ENCODE measurements around the gene BIRC3.

- TF ChIP-seq EZH2 (IDR thresholded peaks at IDR 0.05) (no peak), POLR2AphosphoS5 (IDR thresholded peaks at IDR 0.05; ENCODE audit: borderline replicate concordance, low read depth, low read length) (no peak)
Observed at GRCh38 chr11:102274628-102275027, 42.7 kb upstream of the BIRC3 start.

Measured in SK-N-MC (cell line).